Measurements from ENCODE around the gene RBM10.

Gene RBM10

DNA sequence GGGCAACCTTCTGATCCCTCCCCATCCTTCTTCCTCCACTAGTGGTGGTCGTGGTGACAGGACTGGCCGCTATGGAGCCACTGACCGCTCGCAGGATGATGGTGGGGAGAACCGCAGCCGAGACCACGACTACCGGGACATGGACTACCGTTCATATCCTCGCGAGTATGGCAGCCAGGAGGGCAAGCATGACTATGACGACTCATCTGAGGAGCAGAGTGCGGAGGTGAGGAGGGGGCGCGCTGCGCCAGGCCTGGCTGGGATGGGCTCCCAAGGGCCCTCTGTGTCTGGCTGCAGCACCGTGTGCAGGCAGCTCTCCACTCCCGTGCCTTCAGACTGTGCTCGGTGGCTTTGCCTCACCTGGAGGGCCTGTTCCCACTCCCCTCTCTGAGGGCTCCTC is 24.3 kb downstream of the RBM10 start:
- Histone ChIP-seq H3K4me1 (ENCODE audit: control insufficient read depth in 2 of 2, insufficient read depth in 1 of 2, low read depth in 1 of 2, low read length in 2 of 2) (no peaks in the 10 kb centered on the region), H4K8ac (ENCODE audit: low read depth, low read length) (peak overlapping the region; percentile 43), H3K27me3 (ENCODE audit: control insufficient read depth in 3 of 3, insufficient read depth in 3 of 3, low read depth in 1 of 3, low read length in 3 of 3) (peaks cover 0 to 46% (median 0%) of the 10 kb centered on the region in 3 experiments), H3K4me2 (ENCODE audit: insufficient read depth, low read length, poor library complexity, severe bottlenecking) (no peak overlapping the region), H3K79me1 (ENCODE audit: low read depth, low read length) (peaks cover 5% of the 10 kb centered on the region), H2BK15ac (ENCODE audit: low read length) (no peak overlapping the region), H4K91ac (ENCODE audit: low read depth, low read length, poor library complexity) (no peak overlapping the region), H3K4ac (ENCODE audit: low read length) (no peak overlapping the region), H3K9ac (ENCODE audit: low read depth, low read length, poor library complexity) (no peak overlapping the region), H3K18ac (ENCODE audit: low read length) (no peak overlapping the region), H3K9me3 (replicated peaks in 1 of 2; ENCODE audit: control insufficient read depth in 2 of 2, insufficient read depth in 1 of 2, low read depth in 1 of 2, low read length in 2 of 2) (peaks cover 0 to 6% of the 10 kb centered on the region in 2 donors), H3K14ac (ENCODE audit: low read length) (no peak overlapping the region), H2AK5ac (ENCODE audit: low read depth, low read length) (no peak overlapping the region), H3K23ac (ENCODE audit: low read depth, low read length, poor library complexity) (no peak overlapping the region), H3K36me3 (replicated peaks in 1 of 2; ENCODE audit: control insufficient read depth in 2 of 2, insufficient read depth in 2 of 2, low read length in 2 of 2) (peaks cover 22 to 60% of the 10 kb centered on the region in 2 donors), H2AFZ (ENCODE audit: low read length) (no peak overlapping the region), H2BK12ac (ENCODE audit: low read length) (no peak overlapping the region), H2BK120ac (ENCODE audit: low read depth, low read length) (no peak overlapping the region), H3K27ac (replicated peaks; ENCODE audit: low read length) (no peak overlapping the region), H3K4me3 (ENCODE audit: low read length in 2 of 2) (no peak overlapping the region), H2BK5ac (ENCODE audit: low read length) (no peak overlapping the region)
- WGBS, 2 donors (ENCODE audit: extremely low coverage in 2 of 2, insufficient read length in 2 of 2, insufficient replicate concordance in 1 of 2), result no CpG with 5 or more reads among the region's 19 CpGs
- no peak for DNase-seq (ENCODE audit: low spot score)

DNA sequence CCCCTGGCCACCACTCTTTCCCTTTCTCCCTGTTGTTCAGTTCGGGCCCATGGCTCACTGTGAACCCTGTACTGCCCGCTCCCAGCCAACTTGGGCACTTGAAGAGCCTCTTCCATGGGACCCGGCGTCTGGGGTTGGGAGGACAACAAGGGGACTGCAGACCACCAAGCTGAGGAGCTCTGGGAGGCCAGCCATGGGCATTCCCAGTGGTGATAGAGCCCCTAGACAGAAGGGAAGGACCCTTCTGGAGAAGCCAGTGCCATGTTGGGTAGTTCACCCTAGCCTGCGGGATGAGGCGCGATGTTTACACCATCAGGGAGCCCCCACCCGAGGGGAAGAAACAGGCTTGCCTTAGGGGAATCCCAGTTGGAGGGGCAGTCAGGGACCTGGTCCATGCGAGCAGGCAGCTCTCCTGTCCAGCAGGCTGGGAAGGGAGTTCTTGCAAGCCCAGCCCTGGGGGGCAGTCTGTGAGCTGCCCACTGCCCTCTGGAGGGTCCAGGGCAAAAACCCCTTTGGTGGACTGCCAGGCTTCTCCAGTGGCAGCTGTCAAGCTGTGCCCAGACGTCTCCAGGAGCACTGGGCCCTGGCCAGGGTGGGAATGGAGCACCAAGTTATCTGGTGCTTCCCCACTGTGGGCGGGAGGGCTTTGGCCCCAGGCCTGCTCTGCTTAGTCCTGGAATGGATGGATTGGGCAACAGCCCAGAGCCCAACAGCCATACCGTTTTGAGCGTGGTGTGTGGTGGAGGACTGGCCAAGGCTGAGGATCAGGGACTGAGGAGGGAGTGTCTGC is 24.9 kb downstream of the RBM10 start:
- H3K27ac ChIP-seq (replicated peaks; ENCODE audit: low read length), result no peak overlapping the region
- no peak overlapping the region for H2AFZ ChIP-seq (ENCODE audit: low read length)
- no peak overlapping the region for H4K8ac ChIP-seq (ENCODE audit: low read depth, low read length)
- no peak overlapping the region for H3K4me2 ChIP-seq (ENCODE audit: insufficient read depth, low read length, poor library complexity, severe bottlenecking)
- no peak overlapping the region for H3K18ac ChIP-seq (ENCODE audit: low read length)
- no peak overlapping the region for H3K23ac ChIP-seq (ENCODE audit: low read depth, low read length, poor library complexity)
- no peak overlapping the region for H2BK12ac ChIP-seq (ENCODE audit: low read length)
- DNase-seq (ENCODE audit: low spot score), result no peak
- no peak overlapping the region for H2AK5ac ChIP-seq (ENCODE audit: low read depth, low read length)
- peaks cover 5% of the 10 kb centered on the region for H3K79me1 ChIP-seq (ENCODE audit: low read depth, low read length)
- H2BK15ac ChIP-seq (ENCODE audit: low read length), result no peak overlapping the region
- H3K27me3 ChIP-seq (ENCODE audit: control insufficient read depth in 3 of 3, insufficient read depth in 3 of 3, low read depth in 1 of 3, low read length in 3 of 3), result peaks cover 0 to 47% (median 0%) of the 10 kb centered on the region in 3 experiments
- no peak overlapping the region for H3K4me3 ChIP-seq (ENCODE audit: low read length in 2 of 2)
- no peak overlapping the region for H3K4ac ChIP-seq (ENCODE audit: low read length)
- peaks cover 22 to 59% of the 10 kb centered on the region in 2 donors for H3K36me3 ChIP-seq (replicated peaks in 1 of 2; ENCODE audit: control insufficient read depth in 2 of 2, insufficient read depth in 2 of 2, low read length in 2 of 2)
- no peaks in the 10 kb centered on the region for H3K4me1 ChIP-seq (ENCODE audit: control insufficient read depth in 2 of 2, insufficient read depth in 1 of 2, low read depth in 1 of 2, low read length in 2 of 2)
- WGBS, 2 donors (ENCODE audit: extremely low coverage in 2 of 2, insufficient read length in 2 of 2, insufficient replicate concordance in 1 of 2), result no CpG with 5 or more reads among the region's 13 CpGs
- H3K14ac ChIP-seq (ENCODE audit: low read length), result no peak overlapping the region
- H3K9ac ChIP-seq (ENCODE audit: low read depth, low read length, poor library complexity), result no peak overlapping the region
- no peak overlapping the region for H2BK120ac ChIP-seq (ENCODE audit: low read depth, low read length)
- H2BK5ac ChIP-seq (ENCODE audit: low read length), result no peak overlapping the region
- no peak overlapping the region for H4K91ac ChIP-seq (ENCODE audit: low read depth, low read length, poor library complexity)
- no peaks in the 10 kb centered on the region for H3K9me3 ChIP-seq (replicated peaks in 1 of 2; ENCODE audit: control insufficient read depth in 2 of 2, insufficient read depth in 1 of 2, low read depth in 1 of 2, low read length in 2 of 2)

DNA sequence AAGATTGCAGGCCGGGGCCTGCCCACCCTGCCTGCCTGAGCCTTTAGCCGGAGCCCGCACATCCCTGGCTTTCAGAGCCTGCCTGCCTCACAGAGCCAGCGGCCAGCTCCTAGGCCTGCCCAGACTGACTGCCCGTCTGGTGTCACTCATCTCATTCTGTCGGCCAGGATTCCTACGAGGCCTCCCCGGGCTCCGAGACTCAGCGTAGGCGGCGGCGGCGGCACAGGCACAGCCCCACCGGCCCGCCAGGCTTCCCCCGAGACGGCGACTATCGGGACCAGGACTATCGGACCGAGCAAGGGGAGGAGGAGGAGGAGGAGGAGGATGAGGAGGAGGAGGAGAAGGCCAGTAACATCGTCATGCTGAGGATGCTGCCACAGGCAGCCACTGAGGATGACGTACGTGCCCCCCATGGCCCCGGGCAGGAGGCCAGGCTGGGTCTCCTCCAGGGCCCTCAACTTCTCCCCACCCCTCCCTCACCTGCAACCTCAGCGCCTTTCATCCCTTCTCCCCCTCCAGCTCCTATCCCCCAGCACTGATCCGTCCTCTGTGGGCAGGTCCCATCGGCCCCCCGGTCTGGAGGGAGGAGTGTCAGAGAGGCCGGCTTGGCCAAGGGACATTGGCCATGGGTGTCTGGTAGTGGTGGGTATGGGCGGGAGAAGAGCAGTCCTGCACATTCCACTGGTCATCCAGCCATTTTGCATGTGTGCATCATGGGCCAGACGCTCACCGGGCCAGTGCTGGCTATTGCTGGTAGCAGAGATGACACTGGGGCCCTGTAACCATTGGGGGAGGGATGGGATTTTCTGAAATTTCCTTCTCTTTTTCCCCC is 26.1 kb downstream of the RBM10 start:
- Histone ChIP-seq H3K4me1 (ENCODE audit: control insufficient read depth in 2 of 2, insufficient read depth in 1 of 2, low read depth in 1 of 2, low read length in 2 of 2) (no peaks in the 10 kb centered on the region), H3K27me3 (ENCODE audit: control insufficient read depth in 3 of 3, insufficient read depth in 3 of 3, low read depth in 1 of 3, low read length in 3 of 3) (peaks cover 0 to 53% (median 0%) of the 10 kb centered on the region in 3 experiments), H3K18ac (ENCODE audit: low read length) (no peak overlapping the region), H3K27ac (replicated peaks; ENCODE audit: low read length) (no peak overlapping the region), H3K79me1 (ENCODE audit: low read depth, low read length) (peaks cover 5% of the 10 kb centered on the region), H2AFZ (ENCODE audit: low read length) (no peak overlapping the region), H2BK12ac (ENCODE audit: low read length) (no peak overlapping the region), H3K4ac (ENCODE audit: low read length) (no peak overlapping the region), H2BK15ac (ENCODE audit: low read length) (no peak overlapping the region), H3K9ac (ENCODE audit: low read depth, low read length, poor library complexity) (no peak overlapping the region), H4K91ac (ENCODE audit: low read depth, low read length, poor library complexity) (no peak overlapping the region), H3K4me2 (ENCODE audit: insufficient read depth, low read length, poor library complexity, severe bottlenecking) (no peak overlapping the region), H2AK5ac (ENCODE audit: low read depth, low read length) (no peak overlapping the region), H3K23ac (ENCODE audit: low read depth, low read length, poor library complexity) (no peak overlapping the region), H2BK5ac (ENCODE audit: low read length) (no peak overlapping the region), H2BK120ac (ENCODE audit: low read depth, low read length) (no peak overlapping the region), H3K4me3 (ENCODE audit: low read length in 2 of 2) (no peak overlapping the region), H3K36me3 (replicated peaks in 1 of 2; ENCODE audit: control insufficient read depth in 2 of 2, insufficient read depth in 2 of 2, low read length in 2 of 2) (peaks cover 25 to 67% of the 10 kb centered on the region in 2 donors), H3K14ac (ENCODE audit: low read length) (no peak overlapping the region), H4K8ac (ENCODE audit: low read depth, low read length) (no peak overlapping the region), H3K9me3 (replicated peaks in 1 of 2; ENCODE audit: control insufficient read depth in 2 of 2, insufficient read depth in 1 of 2, low read depth in 1 of 2, low read length in 2 of 2) (no peaks in the 10 kb centered on the region)
- no peak for DNase-seq (ENCODE audit: low spot score)
- no CpG with 5 or more reads among the region's 34 CpGs for WGBS, 2 donors (ENCODE audit: extremely low coverage in 2 of 2, insufficient read length in 2 of 2, insufficient replicate concordance in 1 of 2)

DNA sequence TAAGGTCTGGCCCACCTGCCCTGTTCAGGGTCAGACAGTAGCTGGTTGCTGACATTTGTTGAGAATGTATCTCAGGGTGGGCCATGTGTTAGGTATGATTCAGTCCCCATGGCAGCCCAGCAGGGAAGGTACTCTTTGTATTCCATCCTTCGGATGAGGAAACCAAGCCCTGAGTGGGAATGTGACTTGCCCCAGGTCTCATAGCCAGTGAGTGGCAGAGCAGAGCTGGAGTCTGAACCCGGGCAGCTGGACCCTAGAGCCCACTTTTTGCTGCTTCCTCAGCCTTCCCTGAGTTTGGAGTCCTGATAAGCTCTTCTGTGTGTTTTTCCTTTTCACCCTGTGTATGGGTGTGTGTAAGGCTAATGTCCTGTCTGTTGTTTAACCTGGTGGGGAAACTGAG is 27.0 kb downstream of the RBM10 start:
- H2BK120ac ChIP-seq (ENCODE audit: low read depth, low read length), result no peak overlapping the region
- H3K4me2 ChIP-seq (ENCODE audit: insufficient read depth, low read length, poor library complexity, severe bottlenecking), result no peak overlapping the region
- no peak overlapping the region for H2AK5ac ChIP-seq (ENCODE audit: low read depth, low read length)
- no peak overlapping the region for H3K4ac ChIP-seq (ENCODE audit: low read length)
- no peaks in the 10 kb centered on the region for H3K4me1 ChIP-seq (ENCODE audit: control insufficient read depth in 2 of 2, insufficient read depth in 1 of 2, low read depth in 1 of 2, low read length in 2 of 2)
- H2BK15ac ChIP-seq (ENCODE audit: low read length), result no peak overlapping the region
- no peak overlapping the region for H3K14ac ChIP-seq (ENCODE audit: low read length)
- no peak overlapping the region for H3K27ac ChIP-seq (replicated peaks; ENCODE audit: low read length)
- no peak overlapping the region for H2BK12ac ChIP-seq (ENCODE audit: low read length)
- no peak overlapping the region for H4K8ac ChIP-seq (ENCODE audit: low read depth, low read length)
- WGBS, 2 donors (ENCODE audit: extremely low coverage in 2 of 2, insufficient read length in 2 of 2, insufficient replicate concordance in 1 of 2), result no CpG with 5 or more reads among the region's 2 CpGs
- no peak overlapping the region for H2AFZ ChIP-seq (ENCODE audit: low read length)
- H3K79me1 ChIP-seq (ENCODE audit: low read depth, low read length), result peaks cover 3% of the 10 kb centered on the region
- no peaks in the 10 kb centered on the region for H3K9me3 ChIP-seq (replicated peaks in 1 of 2; ENCODE audit: control insufficient read depth in 2 of 2, insufficient read depth in 1 of 2, low read depth in 1 of 2, low read length in 2 of 2)
- no peak overlapping the region for H3K23ac ChIP-seq (ENCODE audit: low read depth, low read length, poor library complexity)
- H3K4me3 ChIP-seq (ENCODE audit: low read length in 2 of 2), result no peak overlapping the region
- H3K9ac ChIP-seq (ENCODE audit: low read depth, low read length, poor library complexity), result no peak overlapping the region
- H2BK5ac ChIP-seq (ENCODE audit: low read length), result no peak overlapping the region
- H3K18ac ChIP-seq (ENCODE audit: low read length), result no peak overlapping the region
- DNase-seq (ENCODE audit: low spot score), result no peak
- H3K27me3 ChIP-seq (ENCODE audit: control insufficient read depth in 3 of 3, insufficient read depth in 3 of 3, low read depth in 1 of 3, low read length in 3 of 3), result peaks cover 0 to 63% (median 0%) of the 10 kb centered on the region in 3 experiments
- no peak overlapping the region for H4K91ac ChIP-seq (ENCODE audit: low read depth, low read length, poor library complexity)
- peaks cover 32 to 76% of the 10 kb centered on the region in 2 donors for H3K36me3 ChIP-seq (replicated peaks in 1 of 2; ENCODE audit: control insufficient read depth in 2 of 2, insufficient read depth in 2 of 2, low read length in 2 of 2)

Data from neuronal stem cell (in vitro differentiated cells).